Measurements from ENCODE around the gene CYFIP1. TPM values are rescaled to one million over a fixed set of nuclear protein-coding genes. Genes with fewer than 3 reads are reported as not detected.
A peak's percentile ranks its signal among the peaks of the same experiment; 100 is the strongest.

CYFIP1 gene
- total RNA-seq, 1 donor from 2014 or later: 98.3 TPM

- DNase-seq (ENCODE audit: low spot score in 2 of 2, unreplicated experiment in 2 of 2): no peak
- peaks cover 45% of the 10 kb centered on the region for H3K36me3 Mint-ChIP-seq
These were observed 23.6 kb upstream of the CYFIP1 start for GRCh38 chr15:23003736-23004135.

GRCh38 chr15:23002920-23003319 is 22.8 kb upstream of the CYFIP1 start:
- Mint-ChIP-seq H3K27me3 (ENCODE audit: low read depth) (no peaks in the 10 kb centered on the region), H3K4me3 (no peak overlapping the region), H3K27ac (no peak overlapping the region), H3K36me3 (peaks cover 43% of the 10 kb centered on the region), H3K9me3 (no peaks in the 10 kb centered on the region), H3K4me1 (no peaks in the 10 kb centered on the region)
- DNase-seq (ENCODE audit: low spot score in 2 of 2, unreplicated experiment in 2 of 2): no peak
- TF ChIP-seq CTCF (IDR thresholded peaks at IDR 0.05; ENCODE audit: unreplicated experiment): no peak

More at GRCh38 chr15:23003736-23004135, 23.6 kb upstream of the CYFIP1 start:
- TF ChIP-seq CTCF (IDR thresholded peaks at IDR 0.05; ENCODE audit: unreplicated experiment): no peak
- H3K4me3 Mint-ChIP-seq: no peak overlapping the region
- H3K9me3 Mint-ChIP-seq: no peaks in the 10 kb centered on the region
- H3K27ac Mint-ChIP-seq: no peak overlapping the region
- H3K27me3 Mint-ChIP-seq (ENCODE audit: low read depth): no peaks in the 10 kb centered on the region
- H3K4me1 Mint-ChIP-seq: no peaks in the 10 kb centered on the region

- no peak for DNase-seq (ENCODE audit: low spot score in 2 of 2, unreplicated experiment in 2 of 2)
- H3K4me1 Mint-ChIP-seq: peaks cover 8% of the 10 kb centered on the region
- no peaks in the 10 kb centered on the region for H3K9me3 Mint-ChIP-seq
- H3K4me3 Mint-ChIP-seq: no peak overlapping the region
- no peak for TF ChIP-seq CTCF (IDR thresholded peaks at IDR 0.05; ENCODE audit: unreplicated experiment)
- H3K27ac Mint-ChIP-seq: peak overlapping the region; percentile 43
- no peaks in the 10 kb centered on the region for H3K27me3 Mint-ChIP-seq (ENCODE audit: low read depth)
- peaks cover 12% of the 10 kb centered on the region for H3K36me3 Mint-ChIP-seq
These were observed 15.6 kb upstream of the CYFIP1 start for GRCh38 chr15:22995795-22996194.

GRCh38 chr15:22992024-22992326 is 11.8 kb upstream of the CYFIP1 start:
- Mint-ChIP-seq H3K27ac (peak overlapping the region; percentile 48), H3K27me3 (ENCODE audit: low read depth) (no peaks in the 10 kb centered on the region), H3K4me1 (peaks cover 8% of the 10 kb centered on the region), H3K36me3 (peaks cover 9% of the 10 kb centered on the region), H3K9me3 (no peaks in the 10 kb centered on the region), H3K4me3 (no peak overlapping the region)
- DNase-seq (ENCODE audit: low spot score in 2 of 2, unreplicated experiment in 2 of 2): no peak
- no peak for TF ChIP-seq CTCF (IDR thresholded peaks at IDR 0.05; ENCODE audit: unreplicated experiment)

GRCh38 chr15:22989576-22990477 is 9.7 kb upstream of the CYFIP1 start:
- Mint-ChIP-seq H3K9me3 (no peaks in the 10 kb centered on the region), H3K4me3 (no peak overlapping the region), H3K27me3 (ENCODE audit: low read depth) (no peaks in the 10 kb centered on the region), H3K4me1 (no peaks in the 10 kb centered on the region), H3K36me3 (peaks cover 7% of the 10 kb centered on the region), H3K27ac (no peak overlapping the region)
- no peak for TF ChIP-seq CTCF (IDR thresholded peaks at IDR 0.05; ENCODE audit: unreplicated experiment)
- no peak for DNase-seq (ENCODE audit: low spot score in 2 of 2, unreplicated experiment in 2 of 2)

Data from mesothelial cell of epicardium (in vitro differentiated cells).